HPDE6-E6E7 (cell line): ENCODE data around the gene PRCC.

Experiments used
- DNase-seq: peaks from one replicate; pipeline ENCODE4 v3.0.0; 2011; ENCODE audit warnings: missing footprints; ENCODE audit errors: extremely low spot score

The PRCC gene

DNA sequence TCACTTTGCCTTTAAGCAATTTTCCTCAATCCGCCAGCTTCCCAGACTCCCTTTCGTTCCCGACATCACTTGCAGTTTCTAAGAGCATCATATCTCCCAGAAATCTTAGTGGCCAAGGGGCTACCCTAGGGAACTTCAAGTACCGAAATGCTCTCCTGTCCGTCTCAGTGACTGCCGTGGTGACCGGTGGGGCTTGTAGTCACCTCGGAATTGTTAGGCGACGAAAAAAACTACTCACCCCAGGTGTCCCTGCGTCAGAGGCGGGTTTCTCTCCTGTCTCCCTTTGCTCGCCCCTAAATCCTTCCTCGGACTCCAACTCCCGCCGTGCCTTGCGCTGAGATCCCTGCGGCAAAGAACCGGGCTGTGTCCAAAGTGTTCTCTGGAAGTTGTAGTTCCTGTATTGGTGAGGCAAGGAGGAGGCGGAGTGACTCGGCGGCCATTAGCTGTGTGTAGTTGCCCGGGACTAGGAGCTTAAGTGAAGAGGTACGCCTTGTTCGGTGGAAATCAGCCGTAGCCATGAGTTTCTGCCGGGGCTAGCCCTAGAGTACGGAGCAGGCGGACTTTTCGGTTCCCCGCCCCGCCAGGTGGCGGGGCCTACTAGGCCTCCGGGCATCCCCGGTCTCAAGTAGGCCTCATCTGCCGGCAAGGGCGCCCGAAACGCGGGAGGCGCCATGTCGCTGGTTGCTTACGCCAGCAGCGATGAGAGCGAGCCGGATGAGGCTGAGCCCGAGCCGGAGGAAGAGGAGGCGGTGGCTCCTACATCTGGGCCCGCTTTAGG, at the start of gene PRCC:
Gene PRCC, plus strand, starts transcription at position 435 of the 778 bp plus-strand sequence. Its CDS starts 237 bp downstream, at position 672.
- peak; percentile 97 for DNase-seq

- no peak for DNase-seq
Measured at GRCh38 chr1:156721131-156721530, 46.2 kb upstream of the PRCC start.

DNA sequence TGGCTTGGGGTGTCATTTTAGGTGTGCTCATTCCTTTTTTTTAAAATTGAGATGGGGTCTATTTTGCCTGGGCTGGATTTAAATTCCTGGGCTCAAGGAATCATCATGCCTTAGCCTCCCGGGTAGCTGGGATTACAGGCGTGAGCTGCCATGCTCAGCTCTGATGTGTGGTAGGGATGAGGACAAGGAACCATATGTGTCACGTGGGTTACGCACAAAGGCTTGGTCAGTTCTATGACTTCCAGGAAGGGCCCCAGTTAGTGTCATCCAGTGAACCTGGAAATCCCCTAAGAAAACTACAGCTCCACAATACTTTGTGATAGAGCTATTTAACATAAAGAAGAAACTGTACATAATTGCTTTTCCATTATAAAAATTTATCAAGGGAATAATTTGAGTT, 45.8 kb upstream of the PRCC start:
- no peak for DNase-seq

DNA sequence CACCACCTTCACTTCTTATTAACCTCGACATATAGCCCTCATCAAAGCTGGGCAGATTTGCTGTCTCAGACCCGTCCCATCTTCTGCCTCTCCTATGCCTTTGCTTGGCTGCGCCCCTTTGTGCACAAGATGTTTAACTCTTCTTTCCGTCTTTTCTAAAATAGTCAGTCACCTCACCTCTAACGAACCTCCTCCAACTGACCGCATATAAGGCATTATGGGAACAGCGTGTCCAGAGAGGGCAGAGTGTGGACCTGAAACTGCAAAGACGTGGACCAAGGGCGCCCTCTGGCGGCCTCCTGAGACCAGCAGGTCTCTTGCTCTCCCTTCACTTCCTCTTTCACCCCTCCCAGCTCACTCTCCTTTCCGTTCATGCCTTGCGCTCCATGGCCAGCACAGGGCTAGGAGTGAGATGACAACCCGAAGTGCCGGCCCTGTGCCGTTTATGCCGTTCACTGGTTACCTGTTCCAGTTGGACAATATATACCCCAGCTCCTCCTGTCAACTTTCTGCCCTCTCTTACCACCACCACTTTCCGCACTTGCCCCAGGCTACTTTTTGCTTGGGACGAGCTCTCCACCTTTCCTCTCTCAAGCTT, 41.6 kb upstream of the PRCC start:
- peak; percentile 78 for DNase-seq

DNA sequence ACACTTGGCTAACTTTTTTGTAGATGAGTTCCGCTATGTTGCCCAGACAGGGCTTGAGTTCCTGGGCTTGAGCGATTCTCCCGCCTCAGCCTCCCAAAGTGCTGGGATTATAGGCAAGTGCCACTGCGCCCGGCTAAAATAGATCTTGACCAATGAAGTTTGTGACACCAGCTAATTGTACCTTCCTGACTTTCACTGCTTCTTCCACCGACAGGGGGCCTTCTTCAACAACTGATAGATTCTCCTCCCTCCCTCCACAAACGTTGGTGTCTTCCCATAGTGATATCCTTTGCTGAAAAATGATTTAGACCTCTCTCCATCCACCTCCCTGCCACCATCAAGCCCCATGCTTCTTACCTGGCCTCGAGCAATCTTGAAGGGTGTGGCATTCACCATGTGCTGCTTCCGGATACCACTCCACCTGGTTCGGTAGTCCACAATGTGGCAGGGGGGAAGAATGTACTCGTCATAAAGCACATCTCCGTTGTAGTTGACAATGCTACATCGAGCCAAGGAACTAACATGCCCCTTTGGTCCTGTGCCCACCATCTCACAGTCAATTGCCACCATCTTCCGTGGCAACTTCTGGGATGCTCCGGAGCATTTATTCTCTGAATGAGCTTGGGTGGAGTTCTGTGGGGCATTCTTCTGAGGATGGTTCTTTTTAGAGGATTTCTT, 40.6 kb upstream of the PRCC start:
- DNase-seq = no peak

DNA sequence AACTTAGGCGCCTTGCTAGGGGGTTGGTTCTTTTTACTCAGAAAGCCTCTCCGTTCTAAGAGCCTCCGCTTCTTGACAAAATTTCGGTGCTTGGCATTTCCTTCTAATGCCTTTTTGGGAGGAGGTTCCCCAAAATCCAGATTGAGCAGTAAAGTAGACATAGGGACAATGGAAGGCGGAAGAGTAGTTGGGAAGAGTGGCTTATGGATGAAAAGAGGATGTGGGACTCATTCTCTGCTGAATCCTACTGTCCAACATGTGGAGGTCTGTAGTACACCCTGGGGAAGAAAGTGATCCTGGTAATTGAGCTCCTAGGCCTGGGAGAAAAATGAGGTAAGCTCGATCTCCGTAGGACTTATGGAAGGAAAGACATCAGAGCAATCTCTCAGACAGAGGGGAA, 39.8 kb upstream of the PRCC start:
- no peak for DNase-seq

GRCh38 chr1:156727926-156728598, 39.3 kb upstream of the PRCC start, which contains the start of gene METTL25B:
Gene METTL25B (plus strand): TSS chr1:156728469. CDS start chr1:156729105, 636 bp downstream.
- peak; percentile 72 for DNase-seq

GRCh38 chr1:156728599-156729462, 38.5 kb upstream of the PRCC start, which contains the start of gene ISG20L2:
Gene ISG20L2 (minus strand): TSS chr1:156728766. CDS start chr1:156727652, 1,114 bp downstream.
- DNase-seq = peak; percentile 93

GRCh38 chr1:156733989-156734584, 33.2 kb upstream of the PRCC start:
- DNase-seq = no peak

GRCh38 chr1:156738407-156738806, 28.9 kb upstream of the PRCC start:
- no peak for DNase-seq

- DNase-seq = no peak
Measured at GRCh38 chr1:156738916-156739315, 28.4 kb upstream of the PRCC start.

- no peak for DNase-seq
Measured at GRCh38 chr1:156740237-156740740, 27.0 kb upstream of the PRCC start.

GRCh38 chr1:156740741-156741480, 26.4 kb upstream of the PRCC start, which contains the start of gene MRPL24:
Gene MRPL24 (minus strand): TSS chr1:156741088. CDS start chr1:156738704, 2,384 bp downstream.
- peak; percentile 93 for DNase-seq

DNA sequence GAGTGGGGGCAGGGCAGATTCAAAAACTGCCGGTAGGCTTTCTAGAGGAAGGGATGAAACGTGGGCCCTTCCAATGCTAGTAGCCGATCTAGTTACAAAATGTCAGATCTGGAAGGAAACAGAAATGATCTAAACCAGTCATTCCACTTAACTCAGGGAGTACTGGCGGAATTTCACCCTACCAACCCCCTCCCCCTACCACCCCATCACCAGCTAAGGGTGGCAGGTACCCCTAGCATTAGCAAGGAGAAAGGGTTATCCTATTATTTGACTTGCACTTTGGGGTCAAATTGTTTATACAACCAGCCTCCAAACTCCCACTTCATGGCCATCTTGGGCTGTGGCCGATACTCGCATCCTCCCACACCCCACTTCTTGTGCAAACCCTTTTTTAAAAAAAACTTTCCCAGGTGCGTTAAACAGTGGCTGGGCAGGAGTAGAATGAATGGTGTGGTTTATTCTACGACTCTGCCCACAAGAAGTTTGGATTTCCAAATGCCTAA, 25.8 kb upstream of the PRCC start:
- no peak for DNase-seq

- DNase-seq = no peak
Measured at GRCh38 chr1:156742017-156742416, 25.3 kb upstream of the PRCC start.

- no peak for DNase-seq
Measured at GRCh38 chr1:156742801-156743200, 24.5 kb upstream of the PRCC start.

DNA sequence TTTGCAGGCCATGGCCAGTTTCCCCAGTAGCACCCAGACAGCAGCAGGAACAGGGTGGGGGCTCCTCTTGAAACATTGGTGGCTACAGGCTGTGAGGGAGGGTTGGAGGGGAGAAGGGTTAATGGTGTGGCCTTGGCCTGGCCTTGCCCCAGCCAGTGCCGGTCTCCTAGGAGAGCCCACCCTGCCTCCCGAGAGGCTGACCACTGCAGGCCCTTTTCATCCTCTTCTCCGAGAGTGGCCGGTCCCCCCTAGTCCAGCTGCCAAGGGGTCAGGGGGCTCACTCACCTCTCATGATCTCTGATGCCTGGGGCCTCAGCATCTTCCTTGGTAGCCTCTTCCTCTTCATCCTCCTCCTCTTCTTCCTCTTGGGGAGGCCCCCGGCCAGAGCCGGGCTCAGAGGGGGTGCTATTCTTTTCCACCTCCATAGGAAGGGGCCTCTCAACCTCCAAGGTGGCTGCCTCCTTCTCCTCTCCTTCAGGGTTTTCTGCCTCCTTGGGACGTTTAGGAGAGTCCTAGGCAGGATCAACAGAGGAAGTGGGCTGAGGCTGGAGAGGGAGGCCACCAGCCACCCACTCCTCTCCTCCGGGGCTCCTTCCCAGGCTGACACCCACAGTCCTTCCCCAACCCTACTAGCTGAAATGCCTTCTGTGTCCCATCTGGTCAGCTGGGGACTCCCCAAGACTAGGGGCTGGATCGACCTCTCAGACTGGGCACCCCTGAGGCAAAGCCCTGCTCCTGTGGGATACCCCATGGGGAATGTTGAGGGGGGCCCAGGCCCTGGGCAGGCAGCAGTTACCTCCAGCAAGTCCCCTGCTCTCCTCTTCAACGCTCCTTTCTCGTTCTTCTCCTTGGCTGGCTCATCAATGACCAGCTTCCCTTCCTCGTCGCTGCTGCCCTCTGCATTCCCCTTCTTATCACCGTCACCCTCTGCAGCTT, 23.7 kb upstream of the PRCC start:
- no peak for DNase-seq

DNA sequence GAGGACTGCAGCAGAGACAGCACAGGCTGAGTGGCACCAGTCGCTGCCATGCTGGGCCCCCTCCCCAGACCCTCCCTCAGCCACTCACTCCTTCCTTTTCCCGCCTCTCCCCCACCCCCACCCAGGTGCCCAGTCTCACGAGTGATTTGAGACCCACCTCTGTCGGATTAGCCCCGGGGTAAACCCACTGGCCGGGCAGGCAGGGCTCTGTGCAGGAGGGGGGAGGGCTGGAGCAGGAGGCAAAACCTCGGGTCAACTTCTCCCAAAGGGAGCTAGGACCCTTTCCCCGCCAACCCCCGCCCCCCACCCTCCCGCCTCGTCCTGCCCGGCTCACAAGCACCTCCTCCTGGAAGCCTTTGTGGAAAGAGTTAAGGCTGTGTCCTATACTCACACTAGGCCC, 23.0 kb upstream of the PRCC start:
- DNase-seq = no peak
